Sigmoid colon (tissue), 4 donors: ENCODE data around the gene CD28.

ENCODE experiments used
- EP300 ChIP-seq, 4 donors: sonication (generic); formaldehyde crosslinking; IDR thresholded peaks; one replicate each; pipeline ENCODE4 v1.6.1; 2017; ENCODE audit warnings: antibody characterized with exemption in 4 of 4
- POLR2A ChIP-seq, 2 donors: fragments of 450-650 bp; IDR thresholded peaks; one replicate each; pipeline ENCODE4 v1.6.1; 2016; ENCODE audit warnings: antibody characterized with exemption in 2 of 2, mild to moderate bottlenecking in 2 of 2, moderate library complexity in 2 of 2
- POLR2AphosphoS5 ChIP-seq, 4 donors: sonication (generic); formaldehyde crosslinking; IDR thresholded peaks; one replicate each; pipeline ENCODE4 v1.6.1; 2017; ENCODE audit warnings: antibody characterized with exemption in 4 of 4
- TF ChIP-seq, protein P1 (sequence below), 4 experiments: fragments of 450-650 bp in 3 of 4; fragments of 200-600 bp in 1 of 4; IDR thresholded peaks; one replicate each; pipeline ENCODE4 v1.5.1; 2016 to 2019; ENCODE audit warnings: antibody characterized with exemption in 4 of 4, mild to moderate bottlenecking in 3 of 4, moderate library complexity in 2 of 4

DNA sequence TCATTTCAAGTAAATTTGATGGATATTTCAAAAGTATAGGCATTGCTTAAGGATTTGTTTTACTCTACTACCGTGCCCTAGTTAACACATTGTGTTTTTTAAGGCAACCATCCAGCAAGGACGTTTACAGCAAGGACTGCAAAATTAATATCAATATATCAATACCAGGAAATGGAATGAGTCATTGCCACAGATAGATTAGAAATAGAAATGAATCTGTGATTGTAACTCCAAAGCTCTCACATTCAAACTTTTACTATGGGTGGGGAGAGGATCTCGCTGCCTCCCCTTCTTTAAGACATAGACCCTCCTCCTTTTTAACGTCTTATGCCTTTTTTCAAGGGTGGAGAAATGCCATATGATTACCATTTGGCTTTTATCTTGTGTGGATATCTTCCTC lies 3.8 kb downstream of the CD28 start:
- TF ChIP-seq POLR2AphosphoS5 (IDR thresholded peaks at IDR 0.05) (no peak), POLR2A (IDR thresholded peaks at IDR 0.05) (no peak), EP300 (IDR thresholded peaks at IDR 0.05) (no peak)
- TF ChIP-seq, protein P1, sequence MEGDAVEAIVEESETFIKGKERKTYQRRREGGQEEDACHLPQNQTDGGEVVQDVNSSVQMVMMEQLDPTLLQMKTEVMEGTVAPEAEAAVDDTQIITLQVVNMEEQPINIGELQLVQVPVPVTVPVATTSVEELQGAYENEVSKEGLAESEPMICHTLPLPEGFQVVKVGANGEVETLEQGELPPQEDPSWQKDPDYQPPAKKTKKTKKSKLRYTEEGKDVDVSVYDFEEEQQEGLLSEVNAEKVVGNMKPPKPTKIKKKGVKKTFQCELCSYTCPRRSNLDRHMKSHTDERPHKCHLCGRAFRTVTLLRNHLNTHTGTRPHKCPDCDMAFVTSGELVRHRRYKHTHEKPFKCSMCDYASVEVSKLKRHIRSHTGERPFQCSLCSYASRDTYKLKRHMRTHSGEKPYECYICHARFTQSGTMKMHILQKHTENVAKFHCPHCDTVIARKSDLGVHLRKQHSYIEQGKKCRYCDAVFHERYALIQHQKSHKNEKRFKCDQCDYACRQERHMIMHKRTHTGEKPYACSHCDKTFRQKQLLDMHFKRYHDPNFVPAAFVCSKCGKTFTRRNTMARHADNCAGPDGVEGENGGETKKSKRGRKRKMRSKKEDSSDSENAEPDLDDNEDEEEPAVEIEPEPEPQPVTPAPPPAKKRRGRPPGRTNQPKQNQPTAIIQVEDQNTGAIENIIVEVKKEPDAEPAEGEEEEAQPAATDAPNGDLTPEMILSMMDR (IDR thresholded peaks at IDR 0.05): no peak
